Progenitor cell of endocrine pancreas (in vitro differentiated cells): ENCODE results near the gene ABCA1. TPM values are rescaled to one million over a fixed set of nuclear protein-coding genes. Genes with fewer than 3 reads are reported as not detected.
"Not testable (repeated sequence)": the region's sequence is repeated elsewhere in the genome, so short reads cannot be mapped to it uniquely, and the experiment has no call there.

Experiments
- DNase-seq: peaks from one replicate; pipeline ENCODE4 v3.0.0; 2021; ENCODE audit warnings: low spot score; ENCODE audit not compliant: unreplicated experiment
- H3K27ac Mint-ChIP-seq: 2 replicates; pipeline ENCODE4 v1.8.0; 2021; ENCODE audit warnings: mild to moderate bottlenecking, moderate library complexity, mixed read lengths
- H3K27me3 Mint-ChIP-seq: 2 replicates; pipeline ENCODE4 v1.8.0; 2021; ENCODE audit warnings: mixed read lengths
- H3K36me3 Mint-ChIP-seq: 2 replicates; pipeline ENCODE4 v1.8.0; 2022; ENCODE audit warnings: mixed read lengths; ENCODE audit not compliant: insufficient read depth
- H3K4me1 Mint-ChIP-seq: 2 replicates; pipeline ENCODE4 v1.8.0; 2021; ENCODE audit warnings: low read depth, mixed read lengths
- H3K4me3 Mint-ChIP-seq: 2 replicates; pipeline ENCODE4 v1.8.0; 2021; ENCODE audit warnings: low read depth, mild to moderate bottlenecking, moderate library complexity, mixed read lengths
- H3K9me3 Mint-ChIP-seq: 2 replicates; pipeline ENCODE4 v1.8.0; 2021; ENCODE audit warnings: low read depth, mixed read lengths
- total RNA-seq: library from RNA; stranded (reverse); gene quantifications from 2 replicates; pipeline ENCODE4 v1.2.1, GENCODE V29; 2021
- TF ChIP-seq, protein P1 (sequence below): fragments of 200-600 bp; sonication (generic); IDR thresholded peaks from one replicate; pipeline ENCODE4 v1.5.0; 2021; ENCODE audit warnings: antibody characterized with exemption, mild to moderate bottlenecking; ENCODE audit not compliant: unreplicated experiment

ABCA1 gene
- total RNA-seq, 1 donor from 2014 or later, result 41.1 TPM

DNA sequence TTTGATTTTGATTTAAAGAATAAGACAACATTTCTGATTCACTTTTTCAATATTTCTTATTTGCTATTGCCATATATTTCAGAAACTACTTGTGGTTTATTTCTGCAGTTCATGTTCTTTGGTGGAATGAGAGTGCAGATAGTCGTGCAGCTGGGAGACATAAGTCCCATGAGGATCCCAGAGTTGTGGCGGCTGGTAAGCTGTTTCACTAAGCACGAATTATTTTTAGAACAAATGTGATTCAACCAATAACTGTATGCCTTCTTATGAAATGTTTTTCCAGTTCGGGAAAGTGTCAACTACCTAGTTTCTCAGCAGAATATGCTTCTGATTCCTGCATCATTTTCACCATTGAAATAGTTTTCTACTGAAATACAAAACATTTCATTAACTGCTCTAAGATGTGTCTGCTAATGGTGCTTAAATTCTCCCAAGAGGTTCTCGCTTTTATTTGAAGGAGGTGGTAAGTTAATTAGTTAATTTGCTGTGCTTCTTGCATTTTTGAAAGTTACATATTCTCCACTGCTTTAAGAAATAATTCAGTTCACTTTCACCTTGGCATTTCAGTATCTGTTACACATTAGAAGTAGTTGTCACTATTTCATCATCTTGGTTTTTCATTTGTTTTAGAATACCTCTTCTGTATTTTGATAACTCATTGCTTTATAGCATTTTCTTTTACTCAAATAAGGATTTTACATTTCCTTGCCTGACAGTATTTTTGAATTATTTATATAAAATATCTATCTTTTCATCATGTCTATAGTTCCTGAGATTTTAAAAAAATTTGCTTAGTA lies 155.0 kb downstream of the ABCA1 start:
- Mint-ChIP-seq H3K4me3 (no peak overlapping the region), H3K27ac (no peak overlapping the region), H3K9me3 (peaks cover 2% of the 10 kb centered on the region), H3K4me1 (no peaks in the 10 kb centered on the region), H3K36me3 (peaks cover 7% of the 10 kb centered on the region), H3K27me3 (no peaks in the 10 kb centered on the region)
- TF ChIP-seq, protein P1, sequence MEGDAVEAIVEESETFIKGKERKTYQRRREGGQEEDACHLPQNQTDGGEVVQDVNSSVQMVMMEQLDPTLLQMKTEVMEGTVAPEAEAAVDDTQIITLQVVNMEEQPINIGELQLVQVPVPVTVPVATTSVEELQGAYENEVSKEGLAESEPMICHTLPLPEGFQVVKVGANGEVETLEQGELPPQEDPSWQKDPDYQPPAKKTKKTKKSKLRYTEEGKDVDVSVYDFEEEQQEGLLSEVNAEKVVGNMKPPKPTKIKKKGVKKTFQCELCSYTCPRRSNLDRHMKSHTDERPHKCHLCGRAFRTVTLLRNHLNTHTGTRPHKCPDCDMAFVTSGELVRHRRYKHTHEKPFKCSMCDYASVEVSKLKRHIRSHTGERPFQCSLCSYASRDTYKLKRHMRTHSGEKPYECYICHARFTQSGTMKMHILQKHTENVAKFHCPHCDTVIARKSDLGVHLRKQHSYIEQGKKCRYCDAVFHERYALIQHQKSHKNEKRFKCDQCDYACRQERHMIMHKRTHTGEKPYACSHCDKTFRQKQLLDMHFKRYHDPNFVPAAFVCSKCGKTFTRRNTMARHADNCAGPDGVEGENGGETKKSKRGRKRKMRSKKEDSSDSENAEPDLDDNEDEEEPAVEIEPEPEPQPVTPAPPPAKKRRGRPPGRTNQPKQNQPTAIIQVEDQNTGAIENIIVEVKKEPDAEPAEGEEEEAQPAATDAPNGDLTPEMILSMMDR, result no peak
- no peak for DNase-seq

DNA sequence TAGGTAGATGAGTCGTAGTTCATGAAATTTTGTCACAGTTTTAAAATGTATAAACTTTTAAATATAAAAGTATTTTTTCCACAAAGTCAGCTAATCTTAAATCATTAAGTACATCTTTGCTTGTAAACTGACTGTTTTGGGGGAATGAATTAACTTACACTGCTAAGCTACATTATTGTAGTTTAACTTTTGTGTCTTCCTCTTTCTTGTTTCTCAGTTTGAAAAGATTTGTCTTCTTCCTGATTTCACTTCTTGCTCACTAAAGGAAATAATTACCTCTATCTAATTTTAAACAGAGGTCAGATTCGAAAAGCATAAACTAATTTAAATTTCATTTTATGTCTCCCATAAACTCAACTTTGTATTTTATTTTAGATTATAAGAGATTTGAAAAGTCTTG lies 158.3 kb downstream of the ABCA1 start:
- H3K4me1 Mint-ChIP-seq, result peaks cover 10% of the 10 kb centered on the region
- no peaks in the 10 kb centered on the region for H3K27me3 Mint-ChIP-seq
- peaks cover 2% of the 10 kb centered on the region for H3K9me3 Mint-ChIP-seq

DNA sequence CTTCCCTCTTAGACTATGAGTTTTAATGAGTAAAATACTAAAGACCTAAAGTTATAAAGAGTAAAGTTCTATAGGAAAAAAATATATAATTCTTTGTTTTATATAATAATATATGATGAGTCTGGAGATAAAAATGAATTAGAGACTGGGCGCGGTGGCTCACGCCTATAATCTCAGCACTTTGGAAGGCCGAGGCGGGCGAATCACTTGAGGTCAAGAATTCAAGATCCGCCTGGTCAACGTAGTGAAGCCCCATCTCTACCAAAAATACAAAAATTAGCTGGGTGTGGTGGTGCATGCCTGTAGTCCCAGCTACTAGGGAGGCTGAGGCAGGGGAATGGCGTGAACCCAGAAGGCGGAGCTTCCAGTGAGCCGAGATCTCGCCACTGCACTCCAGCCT lies 158.9 kb downstream of the ABCA1 start:
- H3K36me3 Mint-ChIP-seq, H3K9me3 Mint-ChIP-seq, H3K27me3 Mint-ChIP-seq, DNase-seq, H3K4me3 Mint-ChIP-seq, H3K27ac Mint-ChIP-seq: not testable (repeated sequence)
- H3K4me1 Mint-ChIP-seq, result peaks cover 10% of the 10 kb centered on the region

More for the DNA sequence above, 158.3 kb downstream of the ABCA1 start:
- TF ChIP-seq, protein P1, result no peak
- H3K36me3 Mint-ChIP-seq, result peaks cover 7% of the 10 kb centered on the region
- no peak overlapping the region for H3K4me3 Mint-ChIP-seq
- DNase-seq, result no peak
- no peak overlapping the region for H3K27ac Mint-ChIP-seq

DNA sequence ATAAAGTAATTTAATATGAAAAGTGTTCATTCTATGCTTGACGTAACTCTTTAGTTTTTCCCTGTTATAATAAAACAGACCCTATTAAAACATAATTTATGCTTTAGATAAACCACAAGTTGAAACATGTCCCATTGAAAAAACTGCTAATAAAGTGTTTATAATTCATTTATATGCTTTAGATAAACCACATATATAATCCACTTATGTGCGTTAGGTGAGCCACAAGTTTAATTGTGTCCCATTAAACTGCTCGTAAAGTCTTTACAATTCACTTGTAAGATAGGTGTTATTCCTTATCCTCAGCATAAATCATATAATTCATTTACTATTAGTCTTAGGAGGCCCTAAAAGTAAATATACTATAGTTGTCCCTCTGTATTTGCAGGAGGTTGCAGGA lies 160.4 kb downstream of the ABCA1 start:
- Mint-ChIP-seq H3K9me3 (peaks cover 2% of the 10 kb centered on the region), H3K4me3 (no peak overlapping the region), H3K4me1 (peaks cover 10% of the 10 kb centered on the region), H3K27ac (no peak overlapping the region), H3K27me3 (no peaks in the 10 kb centered on the region), H3K36me3 (peaks cover 7% of the 10 kb centered on the region)
- no peak for DNase-seq
- TF ChIP-seq, protein P1, result no peak

DNA sequence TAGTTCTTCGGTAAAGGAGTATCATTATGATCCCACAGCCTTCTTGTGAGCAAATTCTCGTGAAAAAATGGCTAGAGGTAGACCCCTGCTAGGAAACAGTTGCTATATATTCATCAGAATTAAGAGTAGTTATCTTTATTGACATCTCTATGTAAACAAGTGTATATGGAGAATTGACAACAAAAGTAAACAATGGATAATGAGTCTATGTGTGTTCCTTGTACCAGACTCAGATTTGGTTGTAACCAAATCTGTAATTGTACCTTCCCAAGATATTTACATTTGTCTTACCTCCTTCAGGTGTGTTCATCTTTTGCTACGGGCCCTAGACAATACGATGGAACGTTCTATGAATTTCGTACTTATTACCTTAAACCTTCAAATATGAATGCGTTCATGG lies 161.9 kb downstream of the ABCA1 start:
- DNase-seq, result no peak
- Mint-ChIP-seq H3K36me3 (peaks cover 3% of the 10 kb centered on the region), H3K27me3 (no peaks in the 10 kb centered on the region), H3K9me3 (no peaks in the 10 kb centered on the region), H3K27ac (no peak overlapping the region), H3K4me1 (peaks cover 10% of the 10 kb centered on the region), H3K4me3 (no peak overlapping the region)
- TF ChIP-seq, protein P1, result no peak

DNA sequence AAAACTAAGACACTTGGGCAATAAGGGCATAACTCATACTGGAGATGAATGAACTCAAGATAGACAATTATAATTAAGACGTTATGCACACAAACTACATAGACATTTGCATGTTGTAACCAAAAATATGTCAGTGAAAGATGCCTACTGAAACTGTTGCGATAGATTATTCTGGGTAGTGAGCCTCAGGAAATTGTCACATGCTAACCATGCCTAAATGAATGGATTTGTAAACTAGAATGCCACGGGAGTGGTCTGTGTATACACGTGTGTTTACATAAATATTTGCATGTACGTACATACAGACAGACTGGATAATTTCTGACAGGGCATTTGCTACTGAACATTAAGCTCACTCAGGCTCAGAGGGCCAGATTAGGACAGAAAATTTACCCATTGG lies 162.8 kb downstream of the ABCA1 start:
- Mint-ChIP-seq H3K4me1 (peaks cover 10% of the 10 kb centered on the region), H3K9me3 (no peaks in the 10 kb centered on the region), H3K4me3 (peak overlapping the region; percentile 84), H3K36me3 (peaks cover 4% of the 10 kb centered on the region), H3K27ac (no peak overlapping the region), H3K27me3 (no peaks in the 10 kb centered on the region)
- DNase-seq, result no peak
- TF ChIP-seq, protein P1, result no peak
